GM20431 (cell line): ENCODE data around the gene ZNF385B.
"Not testable (repeated sequence)": the region's sequence is repeated elsewhere in the genome, so short reads cannot be mapped to it uniquely, and the experiment has no call there.

ENCODE experiments used
- in situ Hi-C: fragments of 300-500 bp; cut with MseI, MboI; formaldehyde crosslinking; loops from one replicate; pipeline ENCODE4 v1.15.0; 2020; ENCODE audit warnings: low sequenced_read_pairs; ENCODE audit not compliant: unreplicated experiment

ZNF385B gene

DNA sequence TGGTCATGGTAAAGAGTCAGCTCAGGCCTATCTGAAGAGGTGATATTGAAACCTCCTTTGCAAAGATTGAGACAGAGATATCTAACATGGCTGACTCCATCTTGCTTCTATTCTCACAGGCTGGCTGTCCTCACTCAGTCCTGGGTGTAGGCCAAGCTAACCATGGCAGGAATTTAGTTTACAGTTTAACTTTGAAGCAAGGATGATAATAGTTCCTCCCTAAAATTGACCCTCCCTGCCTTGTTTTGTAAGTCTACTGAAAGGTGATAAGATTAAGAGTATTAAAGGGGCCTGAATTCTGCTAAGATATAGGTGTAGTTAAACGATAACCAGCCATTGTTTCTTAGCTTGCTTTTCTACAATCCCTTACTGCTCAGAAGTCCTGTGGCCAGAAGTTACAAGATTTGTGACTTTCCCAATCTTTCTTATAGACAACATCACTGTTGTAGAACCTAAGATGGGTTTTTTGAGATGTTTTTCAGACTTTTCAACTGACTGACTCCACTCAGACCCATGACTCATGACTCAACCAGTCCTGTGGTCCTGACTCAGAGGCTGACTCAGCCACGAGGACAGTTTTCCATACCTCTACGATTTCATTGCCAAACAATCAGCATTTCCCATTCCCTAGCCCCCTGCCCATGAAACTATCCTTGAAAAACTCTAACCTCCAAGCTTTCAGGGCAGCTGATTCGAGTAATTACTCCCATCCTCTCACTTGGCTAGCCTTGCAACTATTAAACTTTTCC, 401.1 kb downstream of the ZNF385B start:
- in situ Hi-C loops, result no loop called here

DNA sequence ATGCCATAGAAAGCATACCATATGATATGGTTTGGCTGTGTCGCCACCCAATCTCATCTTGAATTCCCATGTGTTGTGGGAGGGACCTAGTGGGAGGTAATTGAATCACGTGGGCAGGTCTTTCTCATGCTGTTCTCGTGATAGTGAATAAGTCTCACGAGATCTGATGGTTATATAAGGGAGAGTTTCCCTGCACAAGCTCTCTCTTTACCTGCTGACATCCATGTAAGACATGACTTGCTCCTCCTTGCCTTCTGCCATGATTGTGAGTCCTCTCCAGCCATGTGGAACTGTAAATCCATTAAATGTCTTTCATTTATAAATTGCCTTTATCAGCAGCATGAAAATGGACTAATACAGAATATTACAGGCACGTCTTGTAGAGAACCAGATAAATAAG, 403.3 kb downstream of the ZNF385B start:
- in situ Hi-C loops, result not testable (repeated sequence)

DNA sequence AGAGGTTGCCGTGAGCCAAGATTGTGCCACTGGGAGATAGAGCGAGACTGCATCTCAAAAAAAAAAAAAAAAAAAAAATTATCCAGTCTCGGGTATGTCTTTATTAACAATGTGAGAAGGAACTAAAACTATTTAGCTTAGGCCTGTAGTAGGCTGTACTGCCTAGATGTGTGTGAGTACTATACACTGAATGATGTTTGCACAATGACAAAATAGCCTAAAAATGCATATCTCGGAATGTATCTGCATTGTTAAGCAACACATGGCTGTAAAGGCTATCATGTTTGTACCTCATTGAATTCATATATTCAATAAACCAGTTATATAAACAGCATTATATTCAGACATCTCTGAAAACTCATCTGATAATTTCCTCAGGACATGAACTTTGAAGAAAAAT, 405.6 kb downstream of the ZNF385B start:
- in situ Hi-C loops, result no loop called here

DNA sequence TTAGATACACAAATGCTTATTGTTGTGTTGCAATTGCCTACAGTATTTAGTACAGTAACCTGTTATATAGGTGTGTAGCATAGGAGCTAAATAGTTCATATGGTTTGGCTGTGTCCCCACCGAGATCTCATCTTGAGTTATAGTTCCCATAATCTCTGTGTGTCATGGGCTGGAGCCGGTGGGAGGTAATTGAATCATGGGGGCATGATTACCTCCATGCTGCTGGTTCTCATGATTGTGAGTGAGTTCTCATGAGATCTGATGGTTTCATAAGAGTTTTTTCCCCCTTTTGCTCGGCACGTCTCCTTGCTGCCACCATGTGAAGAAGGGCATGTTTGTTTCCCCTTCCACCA, 406.3 kb downstream of the ZNF385B start:
- in situ Hi-C loops, result no loop called here

DNA sequence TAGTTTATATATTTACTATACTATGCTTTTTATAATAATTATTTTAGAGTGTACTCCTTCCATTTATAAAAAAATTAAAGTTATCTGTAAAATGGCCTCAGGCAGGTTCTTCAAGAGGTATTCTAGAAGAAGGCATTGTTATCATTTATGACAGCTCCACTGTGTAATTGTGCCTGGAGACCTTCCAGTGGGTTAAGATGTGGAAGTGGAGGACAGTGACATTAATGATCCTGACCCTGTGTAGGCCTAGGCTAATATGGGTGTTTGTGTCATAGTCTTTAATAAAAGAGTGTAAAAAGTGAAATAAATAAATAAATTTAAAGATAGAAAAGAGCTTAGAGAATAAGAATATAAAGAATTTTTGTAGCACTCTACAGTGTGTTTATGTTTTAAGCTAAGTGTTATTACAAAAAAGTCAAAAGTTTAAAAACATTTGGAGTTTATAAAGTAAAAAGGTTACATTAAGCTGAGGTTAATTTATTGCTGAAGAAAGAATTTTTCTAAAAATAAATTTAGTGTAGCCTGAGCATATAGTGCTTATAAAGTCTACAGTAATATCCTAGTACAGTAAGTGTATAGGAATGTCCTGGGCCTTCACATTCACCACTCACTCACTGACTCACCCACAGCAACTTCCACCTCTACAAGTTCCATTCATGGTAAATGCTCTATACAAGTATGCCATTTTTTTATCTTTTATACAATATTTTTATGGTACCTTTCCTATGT, 406.8 kb downstream of the ZNF385B start:
- in situ Hi-C loops, result no loop called here

DNA sequence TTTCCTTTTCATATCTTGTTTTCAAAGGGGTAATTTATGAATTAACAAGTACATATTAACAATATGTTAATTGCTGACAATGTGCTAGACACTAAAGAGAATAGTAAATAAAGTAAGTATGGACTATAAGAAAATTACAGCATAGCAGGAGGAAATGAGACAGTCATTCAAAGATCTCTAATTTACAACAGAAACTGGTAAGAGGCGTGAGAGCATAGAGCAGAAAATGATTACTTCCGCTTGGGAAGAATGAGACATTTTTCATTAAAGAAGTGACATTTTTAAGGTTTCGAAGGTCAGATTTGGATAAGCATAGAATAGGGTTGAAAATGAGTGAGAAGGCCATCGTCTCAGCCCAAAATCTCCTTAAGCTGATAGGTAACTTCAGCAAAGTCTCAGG, 412.4 kb downstream of the ZNF385B start:
- in situ Hi-C loops, result loop anchor here (25.0 kb wide), 2 partner anchors 237 to 662 kb away; no protein-coding TSS in a partner anchor

DNA sequence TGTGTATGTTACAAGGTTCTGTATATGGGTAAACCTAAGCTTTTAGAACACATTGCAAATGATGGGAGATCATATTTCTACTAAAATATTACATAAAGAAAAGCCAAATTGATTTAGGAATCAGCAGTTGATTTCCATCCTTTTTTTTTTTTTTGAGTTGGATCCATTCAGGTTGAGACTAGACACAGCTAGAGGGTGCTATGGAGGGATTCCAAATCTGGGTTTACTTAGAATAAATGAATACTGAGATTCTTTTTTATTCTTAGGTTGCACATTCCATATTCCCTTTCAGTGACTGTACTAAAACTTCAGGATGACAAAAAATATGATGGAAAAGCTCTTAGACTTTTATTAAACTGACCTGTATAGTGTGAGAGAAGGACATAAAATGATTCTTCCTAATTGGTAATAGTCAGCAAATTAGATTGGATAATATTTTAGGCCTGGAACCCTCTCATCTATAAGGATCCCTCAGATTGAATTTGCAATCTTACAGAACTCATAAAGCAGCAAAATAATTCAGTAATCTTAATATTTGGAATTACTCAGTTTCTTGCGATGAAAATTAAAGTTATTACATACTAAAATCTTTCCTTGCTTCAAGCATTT, 413.5 kb downstream of the ZNF385B start:
- in situ Hi-C loops, result loop anchor here (25.0 kb wide), 2 partner anchors 236 to 661 kb away; no protein-coding TSS in a partner anchor

DNA sequence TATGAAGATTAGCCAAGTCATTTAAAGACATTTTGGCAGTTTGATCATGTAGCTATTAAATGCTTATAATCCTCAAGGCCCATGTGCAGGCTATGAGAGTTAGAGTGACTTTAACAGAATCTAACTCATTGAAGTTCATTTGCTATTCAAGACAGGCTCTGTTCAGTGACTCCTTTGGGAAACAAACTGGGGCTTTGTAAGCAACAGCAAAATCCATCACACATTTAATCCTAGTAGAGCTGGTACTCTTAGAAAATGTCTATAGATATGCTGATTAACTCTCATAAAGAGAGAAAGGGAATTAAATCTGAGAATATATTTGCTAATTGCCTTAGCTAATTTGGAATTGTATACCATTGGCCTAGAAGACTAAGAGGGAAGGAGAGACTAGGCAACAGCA, 414.0 kb downstream of the ZNF385B start:
- in situ Hi-C loops, result loop anchor here (25.0 kb wide), 2 partner anchors 235 to 660 kb away; no protein-coding TSS in a partner anchor

DNA sequence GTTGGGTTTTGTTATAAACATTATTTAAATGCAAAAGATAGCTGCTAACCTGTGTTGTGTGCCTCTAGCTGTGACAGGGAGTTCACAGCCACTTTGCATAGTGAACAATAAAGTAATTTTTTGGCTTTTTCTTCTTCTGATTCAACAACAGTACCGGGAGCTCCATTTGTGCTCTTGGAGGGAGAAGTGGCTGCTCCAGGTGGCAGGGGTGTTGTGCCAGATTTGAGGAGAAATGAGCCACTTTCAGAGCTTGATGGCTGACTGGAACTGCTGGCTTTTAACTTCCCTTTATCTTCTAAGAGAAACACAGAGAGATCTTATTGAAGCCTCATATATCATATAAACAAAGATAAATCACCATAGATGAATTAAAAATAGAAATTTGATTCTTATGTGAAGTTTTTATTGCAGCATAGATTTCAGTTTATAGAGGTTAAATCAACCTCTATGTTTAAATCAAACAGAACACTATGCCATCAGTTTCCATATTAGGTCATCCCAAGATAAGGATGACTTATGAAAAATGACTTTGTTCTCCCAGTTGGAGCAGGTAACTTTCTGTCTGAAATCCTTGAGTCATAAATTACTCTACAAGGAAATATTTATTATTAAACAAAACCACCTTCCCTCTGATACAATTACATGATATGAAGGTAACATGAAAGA, 414.8 kb downstream of the ZNF385B start:
- in situ Hi-C loops, result loop anchor here (25.0 kb wide), 2 partner anchors 234 to 659 kb away; no protein-coding TSS in a partner anchor

DNA sequence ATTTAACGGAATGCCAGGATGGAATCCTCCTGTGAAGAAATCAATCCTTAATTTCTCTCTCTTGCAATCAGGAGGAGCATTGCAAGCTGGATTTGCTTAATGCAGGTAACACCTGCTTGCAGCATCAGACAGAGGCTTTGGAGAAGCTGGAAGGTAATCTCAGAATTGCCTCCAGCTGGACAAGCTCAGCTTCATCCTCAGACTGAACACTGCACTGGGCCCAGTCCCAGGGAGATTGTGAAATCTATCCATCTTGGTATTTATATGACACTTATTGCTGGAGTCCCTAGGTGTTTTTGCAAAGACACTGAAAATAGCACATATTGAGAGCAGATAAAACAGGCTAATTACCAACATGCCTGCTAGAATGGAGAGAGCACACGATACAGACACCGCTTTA, 417.4 kb downstream of the ZNF385B start:
- in situ Hi-C loops, result loop anchor here (25.0 kb wide), 2 partner anchors 232 to 657 kb away; no protein-coding TSS in a partner anchor

DNA sequence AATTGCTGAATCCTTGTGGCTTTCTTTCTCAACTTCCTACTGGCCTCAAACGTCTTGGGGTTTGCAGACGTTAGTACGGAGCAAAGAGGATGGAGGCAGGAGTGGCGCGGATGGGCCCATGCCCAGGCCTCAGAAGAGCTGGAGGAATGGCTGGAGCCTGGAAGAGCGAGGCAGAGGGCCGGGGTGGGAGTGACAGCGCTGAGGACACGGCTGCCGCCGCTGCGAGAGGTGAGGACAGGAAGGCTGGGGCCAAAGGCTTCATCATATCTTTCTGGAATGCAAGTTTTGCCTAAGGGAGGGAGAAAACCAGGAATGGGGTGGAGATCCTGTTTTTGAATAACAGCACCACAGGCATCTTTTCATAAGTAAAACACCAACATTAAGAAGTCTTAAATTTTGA, 418.2 kb downstream of the ZNF385B start:
- in situ Hi-C loops, result loop anchor here (25.0 kb wide), 2 partner anchors 231 to 656 kb away; no protein-coding TSS in a partner anchor

DNA sequence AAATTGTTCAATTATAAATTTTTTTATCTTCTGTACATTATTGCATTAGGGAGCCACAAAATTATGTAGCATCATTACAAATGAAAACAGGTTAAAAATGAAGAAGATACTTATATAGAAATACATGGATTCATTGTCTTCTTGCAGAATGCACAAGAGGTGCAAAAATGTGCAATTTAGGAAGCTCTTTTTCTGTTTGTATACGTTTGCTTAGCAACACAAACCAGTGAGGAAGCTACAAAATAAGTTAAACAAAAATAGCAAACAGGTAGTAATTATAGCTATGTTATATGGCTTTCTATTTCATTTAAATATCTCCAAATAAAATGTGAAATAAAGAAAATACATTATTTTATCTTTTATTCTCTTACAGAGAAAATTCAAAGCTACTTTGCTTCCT, 419.2 kb downstream of the ZNF385B start:
- in situ Hi-C loops, result loop anchor here (25.0 kb wide), 2 partner anchors 230 to 655 kb away; no protein-coding TSS in a partner anchor

DNA sequence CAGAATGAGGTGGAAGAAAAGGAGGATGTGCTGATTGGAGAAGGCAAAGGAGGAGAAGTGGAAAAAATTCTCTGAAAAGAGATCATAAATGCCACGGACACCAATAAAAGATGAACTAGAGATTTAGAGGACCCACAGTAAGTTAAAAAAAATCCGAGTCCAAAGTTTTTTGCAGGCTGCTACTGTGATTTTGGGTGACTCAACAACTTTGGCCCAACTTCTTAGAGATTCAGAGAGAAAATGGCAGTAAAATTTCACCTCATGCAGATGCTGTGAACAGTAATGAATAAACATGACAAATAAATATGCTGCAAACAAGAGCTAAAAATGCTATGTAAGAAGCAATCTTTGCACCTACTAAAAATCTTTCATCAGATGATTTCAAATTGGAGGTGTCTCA, 419.9 kb downstream of the ZNF385B start:
- in situ Hi-C loops, result loop anchor here (25.0 kb wide), 2 partner anchors 229 to 654 kb away; no protein-coding TSS in a partner anchor

DNA sequence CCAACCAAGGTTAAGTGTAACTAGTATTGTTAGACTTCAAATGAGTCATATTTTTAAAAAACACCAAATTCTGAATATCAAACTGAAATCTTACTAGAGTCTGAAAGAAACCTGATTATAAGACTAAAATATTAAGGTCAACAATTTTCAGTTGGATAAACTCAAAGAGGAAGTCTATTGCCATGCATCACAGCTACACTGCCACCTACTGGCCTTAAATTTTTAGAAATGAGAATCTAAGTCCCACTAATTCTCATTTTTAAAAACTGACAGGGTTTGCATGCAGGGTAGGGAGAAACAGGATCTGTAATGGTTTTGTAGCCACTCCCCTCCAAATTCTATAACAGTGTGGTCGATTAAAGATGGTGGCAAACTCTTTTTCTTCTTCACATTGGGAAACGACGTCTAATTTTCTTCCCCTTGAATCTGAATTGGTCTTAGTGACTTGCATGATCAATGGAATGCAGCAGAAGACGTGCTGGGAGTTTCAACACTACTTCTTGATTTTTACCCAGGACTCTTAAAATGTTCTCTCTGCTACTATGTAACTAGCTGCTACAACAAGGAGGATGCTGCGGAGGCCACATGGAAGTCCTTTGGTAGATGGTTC, 420.7 kb downstream of the ZNF385B start:
- in situ Hi-C loops, result loop anchor here (25.0 kb wide), 2 partner anchors 228 to 653 kb away; no protein-coding TSS in a partner anchor

DNA sequence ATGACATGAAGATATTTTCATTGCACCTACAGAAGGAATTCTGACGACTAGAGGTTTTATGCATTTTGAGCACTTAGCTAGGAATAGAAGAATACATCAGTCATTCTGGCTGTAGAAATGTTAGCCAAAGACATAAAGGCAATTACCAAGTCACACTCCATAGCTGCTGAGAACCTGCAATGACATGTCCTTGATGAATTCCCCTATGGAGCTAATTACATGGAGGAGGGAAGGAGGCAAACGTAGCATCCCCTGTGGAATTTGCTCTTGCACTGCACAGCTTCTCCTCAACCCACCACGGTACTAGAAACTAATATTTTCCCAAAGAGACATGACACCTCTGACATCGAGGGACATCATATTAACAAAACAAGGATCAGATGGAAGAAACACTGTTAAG, 422.8 kb downstream of the ZNF385B start:
- in situ Hi-C loops, result loop anchor here (25.0 kb wide), 2 partner anchors 226 to 651 kb away; no protein-coding TSS in a partner anchor

DNA sequence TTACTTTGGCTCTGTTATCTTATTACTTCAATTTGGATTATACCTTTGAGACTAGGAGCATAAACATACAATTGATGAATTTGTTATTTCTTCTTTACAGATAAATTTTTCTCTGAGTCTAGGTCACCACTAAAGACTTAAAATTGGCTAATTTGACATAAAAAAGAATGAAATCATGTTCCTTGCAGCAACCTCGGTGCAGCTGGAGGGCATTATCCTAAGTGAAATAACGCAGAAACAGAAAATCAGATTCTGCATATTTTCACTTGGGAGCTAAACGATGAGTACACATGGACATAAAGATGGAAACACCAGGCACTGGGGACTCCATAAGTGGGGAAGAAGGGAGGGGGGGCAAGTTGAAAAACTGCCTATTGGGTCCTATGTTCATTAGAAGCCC, 424.0 kb downstream of the ZNF385B start:
- in situ Hi-C loops, result loop anchor here (25.0 kb wide), 2 partner anchors 225 to 650 kb away; no protein-coding TSS in a partner anchor

DNA sequence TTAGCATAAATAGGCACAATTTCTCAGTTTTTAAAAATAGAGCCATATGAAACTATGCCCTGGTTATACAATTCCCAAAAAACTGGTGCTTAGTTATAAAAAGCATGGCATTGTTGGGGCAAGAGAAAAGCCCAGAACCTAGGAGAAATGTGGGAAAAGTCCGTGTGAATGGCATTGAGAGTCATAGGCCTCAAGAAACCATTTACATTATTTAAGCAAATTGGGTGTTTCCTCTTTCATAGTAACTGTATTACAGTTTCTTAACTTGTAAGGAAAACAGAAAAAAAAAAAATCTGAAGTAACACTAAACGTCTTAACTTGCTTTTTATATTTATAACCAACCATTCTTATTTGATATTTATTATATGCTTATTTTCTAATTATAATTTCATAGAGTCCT, 425.8 kb downstream of the ZNF385B start:
- in situ Hi-C loops, result loop anchor here (25.0 kb wide), 2 partner anchors 223 to 648 kb away; no protein-coding TSS in a partner anchor

DNA sequence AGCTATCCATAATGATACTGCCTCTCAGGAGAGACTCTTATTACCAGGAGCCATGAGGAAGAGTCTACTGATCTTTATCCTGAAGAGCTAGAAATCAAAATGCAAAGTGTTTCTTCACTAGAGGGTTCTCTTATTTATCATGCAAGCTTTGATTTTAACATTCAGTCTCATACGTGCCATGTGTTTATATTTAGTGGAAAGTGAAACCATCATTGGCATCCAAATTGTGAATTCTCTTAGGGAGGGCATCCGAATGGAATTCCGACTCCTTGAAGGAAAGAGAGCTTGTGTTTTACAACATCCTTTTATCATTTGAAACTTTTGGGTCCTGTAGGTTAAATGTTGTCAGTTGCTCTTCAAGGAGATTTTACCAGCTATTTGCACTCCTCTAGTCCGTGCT, 426.4 kb downstream of the ZNF385B start:
- in situ Hi-C loops, result loop anchor here (25.0 kb wide), 2 partner anchors 223 to 648 kb away; no protein-coding TSS in a partner anchor

DNA sequence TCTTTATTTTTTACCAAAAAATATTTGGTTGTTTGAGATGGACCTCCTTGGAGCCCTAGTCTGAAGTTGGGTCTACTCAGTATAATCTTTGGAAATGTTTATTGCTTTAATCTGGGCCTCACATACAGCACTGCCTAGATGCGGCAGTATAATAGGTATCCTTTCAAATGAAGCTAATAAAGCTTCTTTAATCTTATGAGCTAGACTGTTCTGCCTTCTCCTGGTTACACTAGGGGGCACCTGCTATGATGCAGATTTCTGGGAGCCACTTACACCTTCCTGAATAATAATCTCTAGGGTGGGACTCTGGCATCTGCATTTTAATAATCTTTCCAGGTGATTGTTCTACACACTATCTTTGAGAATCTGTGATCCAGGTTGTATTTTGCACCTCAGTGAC, 427.1 kb downstream of the ZNF385B start:
- in situ Hi-C loops, result loop anchor here (25.0 kb wide), 2 partner anchors 222 to 647 kb away; no protein-coding TSS in a partner anchor
